MM.1S (cell line): ENCODE data around the gene ZNF765.
A peak's percentile ranks its signal among the peaks of the same experiment; 100 is the strongest.
"Not testable (repeated sequence)": the region's sequence is repeated elsewhere in the genome, so short reads cannot be mapped to it uniquely, and the experiment has no call there.

Source experiments
- DNase-seq: peaks from one replicate; pipeline ENCODE4 v3.0.0-alpha.2; 2015
- H2AFZ ChIP-seq: fragments of 300-600 bp; sonication (generic); 2 replicates; pipeline ENCODE4 v1.6.0; 2016; ENCODE audit warnings: antibody characterized with exemption, low read length
- H3F3A ChIP-seq: fragments of 300-600 bp; sonication (generic); 2 replicates; pipeline ENCODE4 v1.6.1; 2016; ENCODE audit warnings: mild to moderate bottlenecking, antibody characterized with exemption, low read length, moderate library complexity, mixed read lengths; ENCODE audit not compliant: insufficient read depth
- H3K27ac ChIP-seq: fragments of 300-600 bp; sonication (generic); 2 replicates; pipeline ENCODE4 v1.5.1; 2016; ENCODE audit warnings: mild to moderate bottlenecking, low read length
- H3K27me3 ChIP-seq: fragments of 300-600 bp; sonication (generic); replicated peaks from 2 replicates; pipeline ENCODE4 v1.6.0; 2016; ENCODE audit warnings: low read length; ENCODE audit not compliant: insufficient read depth
- H3K36me3 ChIP-seq: fragments of 300-600 bp; sonication (generic); replicated peaks from 2 replicates; pipeline ENCODE4 v1.6.1; 2016; ENCODE audit warnings: mild to moderate bottlenecking, low read length, mixed read lengths; ENCODE audit not compliant: insufficient read depth
- H3K4me1 ChIP-seq: fragments of 300-600 bp; sonication (generic); 2 replicates; pipeline ENCODE4 v1.6.1; 2016; ENCODE audit warnings: low read length, mixed read lengths
- H3K4me2 ChIP-seq: fragments of 300-600 bp; sonication (generic); 2 replicates; pipeline ENCODE4 v1.6.0; 2016; ENCODE audit warnings: low read depth, low read length
- H3K4me3 ChIP-seq: fragments of 300-600 bp; sonication (generic); 2 replicates; pipeline ENCODE4 v1.5.1; 2016; ENCODE audit warnings: low read length, mixed read lengths
- H3K79me2 ChIP-seq: fragments of 300-600 bp; sonication (generic); 2 replicates; pipeline ENCODE4 v1.6.1; 2016; ENCODE audit warnings: mixed run types, low read length, mixed read lengths
- H3K9ac ChIP-seq: fragments of 300-600 bp; sonication (generic); 2 replicates; pipeline ENCODE4 v1.6.1; 2016; ENCODE audit warnings: low read length, mixed read lengths
- H3K9me2 ChIP-seq: fragments of 300-600 bp; sonication (generic); replicated peaks from 2 replicates; pipeline ENCODE4 v1.6.1; 2016; ENCODE audit warnings: mild to moderate bottlenecking, low read length, mixed read lengths; ENCODE audit not compliant: insufficient read depth
- H3K9me3 ChIP-seq: fragments of 300-600 bp; sonication (generic); replicated peaks from 2 replicates; pipeline ENCODE4 v1.6.1; 2016; ENCODE audit warnings: mild to moderate bottlenecking, low read length, mixed read lengths; ENCODE audit not compliant: insufficient read depth
- H4K20me1 ChIP-seq: fragments of 300-600 bp; sonication (generic); 2 replicates; pipeline ENCODE4 v1.6.1; 2016; ENCODE audit warnings: mild to moderate bottlenecking, low read length, moderate library complexity, mixed read lengths; ENCODE audit not compliant: insufficient read depth
- CTCF ChIP-seq: fragments of 300-600 bp; sonication (generic); IDR thresholded peaks from 2 replicates; pipeline ENCODE4 v1.5.1; 2016; ENCODE audit warnings: antibody characterized with exemption, low read length, mixed read lengths
- EZH2 ChIP-seq: fragments of 300-600 bp; sonication (generic); optimal IDR thresholded peaks from 2 replicates; pipeline ENCODE3; 2017; ENCODE audit warnings: low read depth, mild to moderate bottlenecking, antibody characterized with exemption, low read length, mixed read lengths
- EZH2phosphoT487 ChIP-seq: fragments of 300-600 bp; sonication (generic); IDR thresholded peaks from 2 replicates; pipeline ENCODE4 v1.6.1; 2018; ENCODE audit warnings: antibody characterized with exemption, low read length

The ZNF765 gene

GRCh38 chr19:53424968-53425597, 30.1 kb downstream of the ZNF765 start:
- Histone ChIP-seq H3K9me2 (no peaks in the 10 kb centered on the region), H3K9ac (no peak overlapping the region), H3F3A (no peaks in the 10 kb centered on the region), H3K9me3 (no peaks in the 10 kb centered on the region), H3K27ac (no peak overlapping the region), H3K79me2 (no peaks in the 10 kb centered on the region), H3K4me1 (no peaks in the 10 kb centered on the region), H4K20me1 (no peaks in the 10 kb centered on the region), H3K27me3 (no peaks in the 10 kb centered on the region), H3K36me3 (no peaks in the 10 kb centered on the region), H3K4me2 (no peak overlapping the region), H3K4me3 (no peak overlapping the region), H2AFZ (no peak overlapping the region)
- no peak for DNase-seq
- TF ChIP-seq EZH2 = no peak
- peak; percentile 38 for TF ChIP-seq CTCF

GRCh38 chr19:53431399-53432087, 36.6 kb downstream of the ZNF765 start, which contains the start of gene ZNF761:
ZNF761 (plus strand) TSS chr19:53431984; CDS start chr19:53447269, 15,285 bp downstream.
- Histone ChIP-seq H3K9me3 (no peaks in the 10 kb centered on the region), H3K9ac (peak within 1 kb of the TSS; percentile 76), H3F3A (no peaks in the 10 kb centered on the region), H3K4me1 (no peaks in the 10 kb centered on the region), H3K79me2 (peaks cover 5% of the 10 kb centered on the region; the same call in 1 of the 2 replicates), H4K20me1 (no peaks in the 10 kb centered on the region), H3K9me2 (no peaks in the 10 kb centered on the region), H3K27me3 (no peaks in the 10 kb centered on the region), H3K27ac (peak within 1 kb of the TSS; percentile 52; the same call in 1 of the 2 replicates), H3K4me3 (peak within 1 kb of the TSS; percentile 83), H3K4me2 (peak within 1 kb of the TSS; percentile 86), H3K36me3 (peaks cover 14% of the 10 kb centered on the region; the same call in 1 of the 2 replicates), H2AFZ (peak within 1 kb of the TSS; percentile 76)
- TF ChIP-seq EZH2 = no peak
- TF ChIP-seq EZH2phosphoT487 = no peak
- no peak for TF ChIP-seq CTCF
- peak; percentile 93 for DNase-seq

- H3K79me2 ChIP-seq = peaks cover 5% of the 10 kb centered on the region; the same call in 1 of the 2 replicates
- H3K27ac ChIP-seq = peak overlapping the region; percentile 52; the same call in 1 of the 2 replicates
- H3K4me2 ChIP-seq = peak overlapping the region; percentile 86; the same call in 1 of the 2 replicates
- no peak for DNase-seq
- H3K9me2 ChIP-seq = no peaks in the 10 kb centered on the region
- no peaks in the 10 kb centered on the region for H3F3A ChIP-seq
- peak overlapping the region; percentile 76 for H2AFZ ChIP-seq
- H3K4me3 ChIP-seq = peak overlapping the region; percentile 83
- H4K20me1 ChIP-seq = no peaks in the 10 kb centered on the region
- peaks cover 14% of the 10 kb centered on the region; the same call in 1 of the 2 replicates for H3K36me3 ChIP-seq
- TF ChIP-seq EZH2 (no peak), EZH2phosphoT487 (no peak), CTCF (no peak)
- H3K9me3 ChIP-seq = no peaks in the 10 kb centered on the region
- H3K27me3 ChIP-seq = no peaks in the 10 kb centered on the region
- peak overlapping the region; percentile 76 for H3K9ac ChIP-seq
- H3K4me1 ChIP-seq = no peaks in the 10 kb centered on the region
Observed at GRCh38 chr19:53432088-53432661, 37.2 kb downstream of the ZNF765 start.

- H3K9ac ChIP-seq, DNase-seq, H3K4me2 ChIP-seq, H2AFZ ChIP-seq, H3F3A ChIP-seq, H3K36me3 ChIP-seq, H3K27ac ChIP-seq, H3K9me2 ChIP-seq, H3K4me3 ChIP-seq, H3K9me3 ChIP-seq, H3K79me2 ChIP-seq, H4K20me1 ChIP-seq, H3K4me1 ChIP-seq, H3K27me3 ChIP-seq: not testable (repeated sequence)
Observed at GRCh38 chr19:53443809-53444208, 48.9 kb downstream of the ZNF765 start.

GRCh38 chr19:53447196-53447595, 52.2 kb downstream of the ZNF765 start:
- not testable (repeated sequence) for H3K79me2 ChIP-seq, H3K9ac ChIP-seq, H2AFZ ChIP-seq, H3F3A ChIP-seq, H4K20me1 ChIP-seq, H3K4me3 ChIP-seq, H3K4me1 ChIP-seq, H3K9me3 ChIP-seq, H3K27ac ChIP-seq, H3K4me2 ChIP-seq, DNase-seq, H3K27me3 ChIP-seq, H3K9me2 ChIP-seq, H3K36me3 ChIP-seq
